Glutamatergic neuron (in vitro differentiated cells): ENCODE measurements around the gene SKP2. TPM values are rescaled to one million over a fixed set of nuclear protein-coding genes. Genes with fewer than 3 reads are reported as not detected.
"Not testable (repeated sequence)": the region's sequence is repeated elsewhere in the genome, so short reads cannot be mapped to it uniquely, and the experiment has no call there.

Experiments used
- DNase-seq: peaks from one replicate; pipeline ENCODE4 v3.0.0; 2022
- H3K27ac Mint-ChIP-seq: one replicate; pipeline ENCODE4 v1.8.0; 2020; ENCODE audit warnings: mild to moderate bottlenecking, mixed read lengths, inconsistent platforms; ENCODE audit not compliant: unreplicated experiment
- H3K27me3 Mint-ChIP-seq: one replicate; pipeline ENCODE4 v1.8.0; 2020; ENCODE audit warnings: mild to moderate bottlenecking, moderate library complexity, mixed read lengths, inconsistent platforms; ENCODE audit not compliant: unreplicated experiment
- H3K36me3 Mint-ChIP-seq: one replicate; pipeline ENCODE4 v1.8.0; 2020; ENCODE audit warnings: mild to moderate bottlenecking, mixed read lengths, inconsistent platforms; ENCODE audit not compliant: unreplicated experiment
- H3K4me1 Mint-ChIP-seq: one replicate; pipeline ENCODE4 v1.8.0; 2020; ENCODE audit warnings: mild to moderate bottlenecking, low read depth, mixed read lengths, inconsistent platforms; ENCODE audit not compliant: unreplicated experiment
- H3K4me3 Mint-ChIP-seq: one replicate; pipeline ENCODE4 v1.8.0; 2020; ENCODE audit warnings: mild to moderate bottlenecking, mixed read lengths, inconsistent platforms; ENCODE audit not compliant: unreplicated experiment
- H3K9me3 Mint-ChIP-seq: one replicate; pipeline ENCODE4 v1.8.0; 2020; ENCODE audit warnings: mild to moderate bottlenecking, moderate library complexity, mixed read lengths, inconsistent platforms; ENCODE audit not compliant: unreplicated experiment
- total RNA-seq: library from RNA; stranded (reverse); fragmentation: NEBNext Ultra II Directional; extraction: Animal tissue kit (Norgen Biotek cat#: 25700); gene quantifications from one replicate; pipeline ENCODE4 v1.2.1, GENCODE V29; 2021; ENCODE audit not compliant: unreplicated experiment
- TF ChIP-seq, protein P1 (sequence below): fragments of 200-600 bp; sonication (generic); IDR thresholded peaks from one replicate; pipeline ENCODE4 v1.5.0; 2021; ENCODE audit not compliant: partially characterized antibody, unreplicated experiment

SKP2 gene
- total RNA-seq, 1 donor from 2014 or later: 47.8 TPM

DNA sequence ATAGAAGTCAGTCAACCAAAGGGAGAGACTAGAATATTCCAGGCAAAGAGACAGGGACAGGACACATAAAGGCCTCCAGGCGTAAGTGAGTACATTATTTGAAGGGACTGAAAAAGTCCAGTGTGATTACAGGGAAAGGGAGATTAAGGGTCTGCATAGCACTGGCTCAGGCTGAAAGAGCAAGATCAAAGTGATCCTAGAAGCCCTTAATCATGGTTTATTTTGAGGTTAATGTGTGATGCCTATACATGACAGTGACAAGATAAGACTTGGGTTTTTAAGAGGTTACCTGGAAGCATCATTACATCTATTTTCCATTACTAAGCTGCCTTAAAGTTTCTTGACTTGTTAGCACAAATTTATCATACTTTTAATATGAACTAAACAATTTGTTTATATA lies 26.0 kb upstream of the SKP2 start:
- TF ChIP-seq, protein P1, sequence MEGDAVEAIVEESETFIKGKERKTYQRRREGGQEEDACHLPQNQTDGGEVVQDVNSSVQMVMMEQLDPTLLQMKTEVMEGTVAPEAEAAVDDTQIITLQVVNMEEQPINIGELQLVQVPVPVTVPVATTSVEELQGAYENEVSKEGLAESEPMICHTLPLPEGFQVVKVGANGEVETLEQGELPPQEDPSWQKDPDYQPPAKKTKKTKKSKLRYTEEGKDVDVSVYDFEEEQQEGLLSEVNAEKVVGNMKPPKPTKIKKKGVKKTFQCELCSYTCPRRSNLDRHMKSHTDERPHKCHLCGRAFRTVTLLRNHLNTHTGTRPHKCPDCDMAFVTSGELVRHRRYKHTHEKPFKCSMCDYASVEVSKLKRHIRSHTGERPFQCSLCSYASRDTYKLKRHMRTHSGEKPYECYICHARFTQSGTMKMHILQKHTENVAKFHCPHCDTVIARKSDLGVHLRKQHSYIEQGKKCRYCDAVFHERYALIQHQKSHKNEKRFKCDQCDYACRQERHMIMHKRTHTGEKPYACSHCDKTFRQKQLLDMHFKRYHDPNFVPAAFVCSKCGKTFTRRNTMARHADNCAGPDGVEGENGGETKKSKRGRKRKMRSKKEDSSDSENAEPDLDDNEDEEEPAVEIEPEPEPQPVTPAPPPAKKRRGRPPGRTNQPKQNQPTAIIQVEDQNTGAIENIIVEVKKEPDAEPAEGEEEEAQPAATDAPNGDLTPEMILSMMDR: no peak
- Mint-ChIP-seq H3K9me3 (peaks cover 3% of the 10 kb centered on the region), H3K36me3 (peaks cover 11% of the 10 kb centered on the region), H3K27me3 (no peaks in the 10 kb centered on the region), H3K4me3 (no peak overlapping the region), H3K27ac (no peak overlapping the region), H3K4me1 (no peaks in the 10 kb centered on the region)
- no peak for DNase-seq

DNA sequence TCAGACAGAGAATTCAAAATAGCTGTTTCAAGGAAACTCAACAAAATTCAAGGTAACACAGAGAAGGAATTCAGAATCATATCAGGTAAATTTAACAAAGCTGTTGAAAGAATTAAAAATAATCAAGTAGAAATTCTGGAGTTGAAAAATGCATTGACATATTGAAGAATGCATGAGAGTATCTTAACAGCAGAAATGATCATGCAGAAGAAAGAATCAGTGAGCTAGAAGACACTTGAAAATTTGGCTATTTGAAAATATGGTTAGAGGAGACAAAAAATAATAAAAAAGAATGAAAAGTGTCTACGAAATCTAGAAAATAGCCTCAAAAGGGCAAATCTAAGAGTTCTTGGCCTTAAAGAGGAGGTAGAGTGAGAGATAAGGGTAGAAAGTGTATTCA lies 23.1 kb upstream of the SKP2 start:
- no peak overlapping the region for H3K4me3 Mint-ChIP-seq
- no peaks in the 10 kb centered on the region for H3K4me1 Mint-ChIP-seq
- no peak for DNase-seq
- peaks cover 11% of the 10 kb centered on the region for H3K36me3 Mint-ChIP-seq
- TF ChIP-seq, protein P1: no peak
- no peak overlapping the region for H3K27ac Mint-ChIP-seq
- H3K27me3 Mint-ChIP-seq: no peaks in the 10 kb centered on the region
- H3K9me3 Mint-ChIP-seq: peaks cover 3% of the 10 kb centered on the region

DNA sequence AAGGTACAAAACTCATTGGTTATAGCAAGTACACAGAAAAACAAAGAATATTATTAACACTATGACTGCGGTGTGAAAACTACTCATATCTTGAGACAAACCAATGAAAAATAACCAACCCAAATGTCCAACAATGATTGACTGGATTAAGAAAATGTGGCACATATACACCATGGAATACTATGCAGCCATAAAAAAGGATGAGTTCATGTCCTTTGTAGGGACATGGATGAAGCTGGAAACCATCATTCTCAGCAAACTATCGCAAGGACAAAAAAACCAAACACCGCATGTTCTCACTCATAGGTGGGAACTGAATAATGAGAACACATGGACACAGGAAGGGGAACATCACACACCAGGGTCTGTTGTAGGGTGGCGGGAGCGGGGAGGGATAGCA lies 22.2 kb upstream of the SKP2 start:
- not testable (repeated sequence) for H3K4me3 Mint-ChIP-seq, H3K9me3 Mint-ChIP-seq, DNase-seq, H3K4me1 Mint-ChIP-seq, H3K27ac Mint-ChIP-seq, H3K27me3 Mint-ChIP-seq
- peaks cover 11% of the 10 kb centered on the region for H3K36me3 Mint-ChIP-seq

DNA sequence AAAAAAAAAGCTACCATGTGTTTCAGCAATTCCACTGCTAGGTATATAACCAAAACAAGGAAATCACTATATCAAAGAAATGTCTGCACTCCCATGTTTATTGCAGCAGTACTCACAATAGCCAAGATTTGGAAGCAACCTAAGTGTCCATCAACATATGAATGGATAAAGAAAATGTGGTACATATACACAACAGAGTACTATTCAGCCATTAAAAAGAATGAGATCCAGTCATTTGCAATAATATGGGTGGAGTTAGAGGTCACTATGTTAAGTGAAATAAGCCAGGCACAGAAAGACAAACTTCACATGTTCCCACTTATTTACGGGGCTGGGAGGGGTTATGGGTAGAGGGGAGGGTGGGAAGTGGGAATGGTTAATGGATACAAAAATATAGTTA lies 18.9 kb upstream of the SKP2 start:
- peaks cover 11% of the 10 kb centered on the region for H3K36me3 Mint-ChIP-seq
- not testable (repeated sequence) for H3K4me3 Mint-ChIP-seq, H3K4me1 Mint-ChIP-seq, H3K27ac Mint-ChIP-seq, DNase-seq, H3K27me3 Mint-ChIP-seq, H3K9me3 Mint-ChIP-seq

DNA sequence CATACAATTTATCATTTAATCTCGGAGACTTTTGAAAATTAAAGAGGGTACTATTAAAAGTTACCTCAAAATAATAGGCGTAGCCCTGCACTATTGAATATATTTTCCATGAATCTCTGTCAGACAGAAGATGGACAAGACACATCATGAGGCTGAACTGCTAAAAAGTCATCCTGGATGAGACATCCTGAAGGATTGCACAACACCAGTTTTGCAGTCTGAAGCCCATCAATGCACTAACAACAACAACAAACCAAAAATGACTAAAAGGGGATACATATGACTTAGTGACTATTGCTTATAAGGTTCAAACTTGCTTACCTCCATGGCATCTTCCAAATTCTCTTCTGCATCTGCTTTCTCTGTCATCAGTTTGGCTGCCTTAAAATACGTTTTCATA lies 15.9 kb upstream of the SKP2 start:
- peaks cover 2% of the 10 kb centered on the region for H3K27me3 Mint-ChIP-seq
- no peak for DNase-seq
- H3K4me3 Mint-ChIP-seq: no peak overlapping the region
- H3K27ac Mint-ChIP-seq: no peak overlapping the region
- H3K9me3 Mint-ChIP-seq: peaks cover 2% of the 10 kb centered on the region
- TF ChIP-seq, protein P1: no peak
- H3K36me3 Mint-ChIP-seq: peaks cover 6% of the 10 kb centered on the region
- H3K4me1 Mint-ChIP-seq: no peaks in the 10 kb centered on the region

DNA sequence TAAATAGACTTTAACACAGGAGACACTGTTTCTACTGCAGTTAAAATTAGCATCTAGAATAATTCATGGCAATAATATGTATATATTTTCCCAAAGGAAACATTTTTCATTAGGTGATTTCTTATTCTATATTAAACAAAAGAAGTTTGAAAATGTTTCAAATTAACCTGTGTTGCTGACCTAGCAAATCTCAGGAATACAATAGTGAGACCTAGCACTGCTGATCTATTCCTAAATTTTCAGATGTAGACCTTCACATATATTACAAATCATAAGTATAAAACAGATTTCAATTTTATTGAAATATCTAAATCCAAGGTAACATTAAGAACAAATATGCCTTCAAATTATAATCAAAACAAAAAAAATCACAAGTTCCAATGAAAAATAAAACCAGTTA lies 15.3 kb upstream of the SKP2 start:
- TF ChIP-seq, protein P1: no peak
- Mint-ChIP-seq H3K9me3 (peaks cover 2% of the 10 kb centered on the region), H3K4me3 (no peak overlapping the region), H3K4me1 (no peaks in the 10 kb centered on the region), H3K27ac (no peak overlapping the region), H3K36me3 (peaks cover 6% of the 10 kb centered on the region), H3K27me3 (peaks cover 2% of the 10 kb centered on the region)
- no peak for DNase-seq
